Adipose tissue (tissue), 3 donors: ENCODE measurements around the gene RFC1. TPM values are rescaled to one million over a fixed set of nuclear protein-coding genes. Genes with fewer than 3 reads are reported as not detected.
"Not testable (repeated sequence)": the region's sequence is repeated elsewhere in the genome, so short reads cannot be mapped to it uniquely, and the experiment has no call there.

Experiments
- H3K27ac ChIP-seq: one replicate; pipeline ENCODE4 v1.5.1; 2013; ENCODE audit warnings: low read depth, low read length
- WGBS, 3 donors: extraction: QIAGEN DNeasy Blood & Tissue Kit; methylation state at CpG; one replicate each; pipeline ENCODE4 v1.1.7; 2013; 5-methylcytosine and 5-hydroxymethylcytosine counted together
- polyA plus RNA-seq, 3 donors: library from polyadenylated mRNA; stranded (reverse); fragments of 200-250 nt; gene quantifications; one replicate each; pipeline ENCODE4 v1.2.3, GENCODE V29; 2013
- donor health status: healthy with polysubstance abuse.
- donor health status: Bipolar disorder and iron deficiency.
- donor health status: healthy.

The RFC1 gene
- polyA plus RNA-seq, 3 donors = 12.3 to 31.0 (median 12.7) TPM

- H3K27ac ChIP-seq = no peak overlapping the region
- WGBS, 3 donors = 93 to 100% (median 97%) methylated on average over 1 of the region's 1 CpG
These were observed 42.3 kb downstream of the RFC1 start for GRCh38 chr4:39323821-39324220.

- H3K27ac ChIP-seq = no peak overlapping the region
These were observed 45.6 kb downstream of the RFC1 start for GRCh38 chr4:39320381-39321115.

- no peak overlapping the region for H3K27ac ChIP-seq
- 90 to 92% (median 92%) methylated on average over 4 of the region's 4 CpGs for WGBS, 3 donors
These were observed 46.5 kb downstream of the RFC1 start for GRCh38 chr4:39319676-39320075.

GRCh38 chr4:39312816-39313215 is 53.3 kb downstream of the RFC1 start:
- no peak overlapping the region for H3K27ac ChIP-seq
- WGBS, 3 donors = 41 to 51% (median 47%) methylated on average over 4 of the region's 4 CpGs

GRCh38 chr4:39308611-39309010 is 57.6 kb downstream of the RFC1 start:
- 75 to 79% (median 79%) methylated on average over 6 of the region's 6 CpGs for whole genome bisulfite sequencing, 3 donors
- H3K27ac ChIP-seq = no peak overlapping the region

GRCh38 chr4:39305912-39306677 is 60.1 kb downstream of the RFC1 start:
- 47 to 83% (median 83%) methylated on average over 14 of the region's 14 CpGs for WGBS, 3 donors
- no peak overlapping the region for H3K27ac ChIP-seq

- 76 to 79% (median 79%) methylated on average over 5 of the region's 5 CpGs for WGBS, 3 donors
These were observed 61.5 kb downstream of the RFC1 start for GRCh38 chr4:39304651-39305050.

GRCh38 chr4:39303871-39304270 is 62.3 kb downstream of the RFC1 start:
- no peak overlapping the region for H3K27ac ChIP-seq
- WGBS, 3 donors = 84 to 86% (median 85%) methylated on average over 3 of the region's 3 CpGs

More at GRCh38 chr4:39304651-39305050, 61.5 kb downstream of the RFC1 start:
- no peak overlapping the region for H3K27ac ChIP-seq

- 95 to 97% (median 97%) methylated on average over 1 of the region's 1 CpG for WGBS, 3 donors
- no peak overlapping the region for H3K27ac ChIP-seq
These were observed 63.3 kb downstream of the RFC1 start for GRCh38 chr4:39302901-39303300.

- no peak overlapping the region for H3K27ac ChIP-seq
- WGBS, 3 donors = 92 to 98% (median 97%) methylated on average over 8 of the region's 8 CpGs
These were observed 70.4 kb downstream of the RFC1 start for GRCh38 chr4:39295784-39296183.

GRCh38 chr4:39292433-39292832 is 73.7 kb downstream of the RFC1 start:
- 97% methylated on average over 5 of the region's 5 CpGs for WGBS, 3 donors
- not testable (repeated sequence) for H3K27ac ChIP-seq

GRCh38 chr4:39291686-39292085 is 74.5 kb downstream of the RFC1 start:
- H3K27ac ChIP-seq = no peak overlapping the region
- 90 to 98% (median 96%) methylated on average over 2 of the region's 2 CpGs for WGBS, 3 donors

GRCh38 chr4:39287223-39287622 is 78.9 kb downstream of the RFC1 start:
- WGBS, 3 donors = 93 to 97% (median 97%) methylated on average over 4 of the region's 4 CpGs
- H3K27ac ChIP-seq = no peak overlapping the region

GRCh38 chr4:39286263-39286662 is 79.9 kb downstream of the RFC1 start:
- no peak overlapping the region for H3K27ac ChIP-seq
- WGBS, 3 donors = 93 to 96% (median 94%) methylated on average over 2 of the region's 2 CpGs

GRCh38 chr4:39285853-39286252 is 80.3 kb downstream of the RFC1 start:
- no peak overlapping the region for H3K27ac ChIP-seq
- 90 to 95% (median 95%) methylated on average over 2 of the region's 2 CpGs for WGBS, 3 donors

GRCh38 chr4:39285111-39285795 is 80.9 kb downstream of the RFC1 start:
- WGBS, 3 donors = 70 to 79% (median 76%) methylated on average over 7 of the region's 7 CpGs

GRCh38 chr4:39280770-39281169 is 85.4 kb downstream of the RFC1 start:
- 93 to 97% (median 93%) methylated on average over 2 of the region's 2 CpGs for WGBS, 3 donors
- H3K27ac ChIP-seq = no peak overlapping the region

More at GRCh38 chr4:39285111-39285795, 80.9 kb downstream of the RFC1 start:
- no peak overlapping the region for H3K27ac ChIP-seq

GRCh38 chr4:39279416-39279815 is 86.7 kb downstream of the RFC1 start:
- no peak overlapping the region for H3K27ac ChIP-seq
- 84 to 90% (median 87%) methylated on average over 5 of the region's 5 CpGs for WGBS, 3 donors

GRCh38 chr4:39278476-39278875 is 87.7 kb downstream of the RFC1 start:
- no peak overlapping the region for H3K27ac ChIP-seq
- WGBS, 3 donors = 88 to 95% (median 95%) methylated on average over 9 of the region's 9 CpGs
